Measurements from ENCODE around the gene ELP4.

GRCh38 chr11:31680770-31681169 lies 171.2 kb downstream of the ELP4 start:
- TF ChIP-seq CTCF (IDR thresholded peaks at IDR 0.05) (no peak), POLR2A (IDR thresholded peaks at IDR 0.05) (no peak)
